Ishikawa (cell line): ENCODE results near the gene EPOP.

Source experiments
- CEBPB ChIP-seq: IDR thresholded peaks from 2 replicates; pipeline ENCODE4 v1.6.1; 2012
- CREB1 ChIP-seq: IDR thresholded peaks from 2 replicates; pipeline ENCODE4 v1.6.1; 2012; ENCODE audit warnings: low read depth
- EGR1 ChIP-seq: IDR thresholded peaks from 2 replicates; pipeline ENCODE4 v1.6.1; 2012
- EP300 ChIP-seq: IDR thresholded peaks from 2 replicates; pipeline ENCODE4 v1.6.1; 2012; ENCODE audit warnings: borderline replicate concordance
- FOXM1 ChIP-seq: IDR thresholded peaks from 2 replicates; pipeline ENCODE4 v1.6.1; 2012; ENCODE audit warnings: low read depth, borderline replicate concordance
- MAX ChIP-seq: IDR thresholded peaks from 2 replicates; pipeline ENCODE4 v1.6.1; 2012
- NFIC ChIP-seq: IDR thresholded peaks from 2 replicates; pipeline ENCODE4 v1.6.1; 2012
- RAD21 ChIP-seq: IDR thresholded peaks from 2 replicates; pipeline ENCODE4 v1.6.1; 2012; ENCODE audit warnings: low read depth
- REST ChIP-seq: IDR thresholded peaks from 2 replicates; pipeline ENCODE4 v1.6.1; 2012; ENCODE audit warnings: low read depth, mild to moderate bottlenecking
- TAF1 ChIP-seq: IDR thresholded peaks from 2 replicates; pipeline ENCODE4 v1.6.1; 2012; ENCODE audit warnings: low read depth, mild to moderate bottlenecking
- TCF12 ChIP-seq: IDR thresholded peaks from 2 replicates; pipeline ENCODE4 v1.6.1; 2012; ENCODE audit warnings: low read depth
- TEAD4 ChIP-seq: IDR thresholded peaks from 2 replicates; pipeline ENCODE4 v1.6.1; 2012
- YY1 ChIP-seq: IDR thresholded peaks from 2 replicates; pipeline ENCODE4 v1.6.1; 2012; ENCODE audit warnings: low read depth
- ZBTB7A ChIP-seq: IDR thresholded peaks from 2 replicates; pipeline ENCODE4 v1.6.1; 2012; ENCODE audit warnings: low read depth
- TF ChIP-seq, protein P1 (sequence below): IDR thresholded peaks from 2 replicates; pipeline ENCODE4 v1.6.1; 2012

Gene EPOP

GRCh38 chr17:38637951-38638350 lies 36.8 kb downstream of the EPOP start:
- TF ChIP-seq EGR1 = no peak
- no peak for TF ChIP-seq NFIC
- no peak for TF ChIP-seq ZBTB7A
- no peak for TF ChIP-seq REST
- no peak for TF ChIP-seq CREB1
- no peak for TF ChIP-seq TEAD4
- TF ChIP-seq, protein P1, sequence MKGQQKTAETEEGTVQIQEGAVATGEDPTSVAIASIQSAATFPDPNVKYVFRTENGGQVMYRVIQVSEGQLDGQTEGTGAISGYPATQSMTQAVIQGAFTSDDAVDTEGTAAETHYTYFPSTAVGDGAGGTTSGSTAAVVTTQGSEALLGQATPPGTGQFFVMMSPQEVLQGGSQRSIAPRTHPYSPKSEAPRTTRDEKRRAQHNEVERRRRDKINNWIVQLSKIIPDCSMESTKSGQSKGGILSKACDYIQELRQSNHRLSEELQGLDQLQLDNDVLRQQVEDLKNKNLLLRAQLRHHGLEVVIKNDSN = no peak
- no peak for TF ChIP-seq MAX
- no peak for TF ChIP-seq FOXM1
- no peak for TF ChIP-seq RAD21
- no peak for TF ChIP-seq EP300
- no peak for TF ChIP-seq CEBPB
- no peak for TF ChIP-seq YY1

DNA sequence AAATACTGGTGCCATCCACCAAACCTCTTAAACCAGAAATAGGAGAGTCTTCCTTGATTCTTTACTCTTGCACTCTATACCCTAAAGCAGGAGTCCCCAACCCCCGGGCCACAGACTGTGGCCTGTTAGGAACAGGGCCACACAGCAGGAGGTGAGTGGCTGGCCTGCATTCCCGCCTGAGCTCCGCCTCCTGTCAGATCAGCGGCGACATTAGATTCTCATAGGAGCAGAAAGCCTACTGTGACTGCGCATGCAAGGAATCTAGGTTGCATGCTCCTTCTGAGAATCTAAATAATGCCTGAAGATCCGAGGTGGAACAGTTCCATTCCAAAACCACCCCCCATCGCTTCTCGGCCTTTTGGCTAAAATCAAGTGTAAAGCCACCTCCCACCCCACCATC lies 38.7 kb downstream of the EPOP start:
- no peak for TF ChIP-seq ZBTB7A
- no peak for TF ChIP-seq FOXM1
- peak; percentile 68 for TF ChIP-seq MAX
- TF ChIP-seq TEAD4 = peak; percentile 82
- TF ChIP-seq TCF12 = 0 out of 2 replicates have a peak, but pooled peaks have one; percentile 23

DNA sequence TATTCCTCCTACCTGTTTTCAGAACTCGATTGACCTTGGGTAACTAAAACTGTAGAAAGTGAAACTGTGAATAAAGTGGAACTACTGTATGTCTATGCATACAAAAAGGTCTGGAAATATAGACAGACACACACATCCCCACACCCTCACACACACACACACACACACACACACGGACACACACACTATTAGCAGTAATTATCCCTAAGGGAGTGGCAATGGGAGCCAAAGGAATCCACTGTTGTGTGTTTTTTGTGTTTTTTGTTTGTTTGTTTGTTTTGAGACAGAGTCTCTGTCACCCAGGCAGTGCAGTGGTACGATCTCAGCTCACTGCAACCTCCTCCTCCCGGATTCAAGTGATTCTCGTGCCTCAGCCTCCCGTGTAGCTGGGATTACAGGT lies 42.4 kb downstream of the EPOP start:
- no peak for TF ChIP-seq FOXM1
- TF ChIP-seq, protein P1 = no peak

GRCh38 chr17:38628441-38628840 lies 46.3 kb downstream of the EPOP start:
- TF ChIP-seq YY1 (peak; percentile 47; the same call in 1 of the 2 replicates), EP300 (no peak), ZBTB7A (no peak), REST (no peak), NFIC (no peak), CREB1 (no peak), RAD21 (no peak), EGR1 (no peak), FOXM1 (no peak), TAF1 (no peak)
- TF ChIP-seq, protein P1 = peak; percentile 78

- TF ChIP-seq CREB1 = no peak
- TF ChIP-seq TEAD4 = no peak
- TF ChIP-seq, protein P1 = no peak
- no peak for TF ChIP-seq CEBPB
- no peak for TF ChIP-seq EP300
- TF ChIP-seq MAX = no peak
- no peak for TF ChIP-seq EGR1
- TF ChIP-seq REST = no peak
- no peak for TF ChIP-seq RAD21
- no peak for TF ChIP-seq TAF1
- no peak for TF ChIP-seq NFIC
- no peak for TF ChIP-seq ZBTB7A
- no peak for TF ChIP-seq FOXM1
- TF ChIP-seq TCF12 = no peak
Observed at GRCh38 chr17:38627957-38628356, 46.8 kb downstream of the EPOP start.
